Measurements from ENCODE around the gene HSF2BP. TPM values are rescaled to one million over a fixed set of nuclear protein-coding genes. Genes with fewer than 3 reads are reported as not detected.

The HSF2BP gene
- total RNA-seq, 1 experiment from 2014 or later: 1.5 TPM

DNA sequence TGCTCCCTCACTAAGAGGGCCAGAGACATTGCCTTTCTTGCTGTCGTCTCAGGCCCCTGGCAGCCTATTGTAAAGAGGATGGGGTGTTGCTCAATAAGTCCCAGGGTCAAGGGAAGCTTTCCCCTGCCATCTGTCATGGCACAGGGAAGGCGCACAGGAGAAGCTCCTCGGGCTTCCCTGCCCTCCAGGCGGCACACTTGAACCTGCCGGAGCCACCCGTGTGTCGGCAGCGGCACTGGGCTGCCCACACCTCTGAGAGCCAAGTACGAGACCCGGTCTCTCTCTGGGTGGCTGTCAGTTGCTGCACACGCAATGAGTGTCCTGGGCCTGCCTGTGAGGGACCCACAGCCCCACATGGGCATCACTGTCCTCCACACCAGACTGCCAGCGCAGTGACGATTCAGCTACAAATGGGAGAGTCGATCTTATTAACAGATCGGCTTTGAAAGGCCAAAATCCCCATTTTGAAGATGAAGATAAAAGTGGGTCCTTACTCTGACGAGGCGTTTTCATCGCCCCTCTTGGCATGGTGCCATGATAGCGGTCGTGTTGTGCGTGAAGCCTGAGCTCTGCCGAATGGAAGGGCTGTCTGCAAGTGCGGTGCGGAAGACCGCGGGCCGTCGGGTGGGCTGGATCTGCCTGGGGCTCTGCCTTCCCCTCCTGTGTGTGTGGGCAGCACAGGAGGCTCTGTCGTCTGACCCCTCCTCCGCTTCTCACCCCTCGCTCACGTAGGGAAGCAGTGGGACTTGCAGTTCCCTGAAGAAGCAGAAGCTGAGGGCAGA, 30.5 kb upstream of the HSF2BP start:
- CTCF ChIA-PET: no interaction called here
- no peak overlapping the region for H3K27ac Mint-ChIP-seq (ENCODE audit: unreplicated experiment)
- intact Hi-C loops (cut with micrococcal nuclease; ENCODE audit: unreplicated experiment): no loop called here
- DNase-seq: no peak
- no TSS peak for BruUV-seq (replicated peaks)
- no peaks in the 10 kb centered on the region for H3K27me3 Mint-ChIP-seq (ENCODE audit: unreplicated experiment)
- H3K36me3 Mint-ChIP-seq (ENCODE audit: insufficient read depth, unreplicated experiment): peaks cover 30% of the 10 kb centered on the region
- no peak for TF ChIP-seq CTCF (IDR thresholded peaks at IDR 0.05; ENCODE audit: unreplicated experiment)
- H3K4me1 Mint-ChIP-seq (ENCODE audit: low read depth, unreplicated experiment): no peaks in the 10 kb centered on the region
- no peaks in the 10 kb centered on the region for H3K9me3 Mint-ChIP-seq (ENCODE audit: low read depth, unreplicated experiment)
- H3K4me3 Mint-ChIP-seq (ENCODE audit: low read depth, unreplicated experiment): no peak overlapping the region

GRCh38 chr21:43688906-43689305, 29.6 kb upstream of the HSF2BP start:
- Mint-ChIP-seq H3K4me3 (ENCODE audit: low read depth, unreplicated experiment) (no peak overlapping the region), H3K9me3 (ENCODE audit: low read depth, unreplicated experiment) (no peaks in the 10 kb centered on the region), H3K36me3 (ENCODE audit: insufficient read depth, unreplicated experiment) (peaks cover 30% of the 10 kb centered on the region), H3K27me3 (ENCODE audit: unreplicated experiment) (no peaks in the 10 kb centered on the region), H3K27ac (ENCODE audit: unreplicated experiment) (no peak overlapping the region), H3K4me1 (ENCODE audit: low read depth, unreplicated experiment) (no peaks in the 10 kb centered on the region)
- intact Hi-C loops (cut with micrococcal nuclease; ENCODE audit: unreplicated experiment): no loop called here
- no TSS peak for BruUV-seq (replicated peaks)
- DNase-seq: no peak
- no peak for TF ChIP-seq CTCF (IDR thresholded peaks at IDR 0.05; ENCODE audit: unreplicated experiment)
- CTCF ChIA-PET: no interaction called here

DNA sequence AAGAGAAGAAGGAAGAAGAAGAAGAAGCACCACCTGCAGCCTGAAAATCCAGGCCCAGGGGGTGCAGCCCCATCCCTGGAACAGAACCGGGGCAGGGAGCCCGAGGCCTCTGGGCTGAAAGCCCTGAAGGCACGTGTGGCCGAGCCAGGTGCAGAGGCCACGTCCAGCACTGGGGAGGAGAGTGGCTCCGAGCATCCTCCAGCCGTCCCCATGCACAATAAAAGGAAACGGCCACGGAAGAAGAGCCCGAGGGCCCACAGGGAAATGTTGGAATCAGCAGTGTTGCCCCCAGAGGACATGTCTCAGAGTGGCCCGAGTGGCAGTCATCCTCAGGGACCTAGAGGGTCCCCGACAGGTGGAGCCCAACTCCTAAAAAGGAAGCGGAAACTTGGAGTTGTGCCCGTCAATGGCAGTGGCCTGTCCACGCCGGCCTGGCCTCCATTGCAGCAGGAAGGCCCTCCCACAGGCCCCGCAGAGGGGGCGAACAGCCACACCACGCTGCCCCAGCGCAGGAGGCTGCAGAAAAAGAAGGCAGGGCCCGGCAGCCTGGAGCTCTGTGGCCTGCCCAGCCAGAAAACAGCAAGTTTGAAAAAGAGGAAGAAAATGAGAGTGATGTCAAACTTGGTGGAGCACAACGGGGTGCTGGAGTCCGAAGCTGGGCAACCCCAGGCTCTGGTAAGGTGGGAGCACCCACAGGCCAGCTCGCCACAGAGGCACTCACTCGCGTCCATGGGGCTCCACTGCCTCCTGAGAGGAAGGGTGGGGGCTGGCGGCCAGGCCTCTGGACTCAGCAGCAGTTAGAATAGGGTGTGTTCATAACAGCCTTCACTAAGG, 28.5 kb upstream of the HSF2BP start:
- TSS peak; percentile 70 for BruUV-seq (replicated peaks)

More for the DNA sequence above, 28.5 kb upstream of the HSF2BP start:
- no peak overlapping the region for H3K27ac Mint-ChIP-seq (ENCODE audit: unreplicated experiment)
- no peaks in the 10 kb centered on the region for H3K27me3 Mint-ChIP-seq (ENCODE audit: unreplicated experiment)
- TF ChIP-seq CTCF (IDR thresholded peaks at IDR 0.05; ENCODE audit: unreplicated experiment): no peak
- no peak for DNase-seq
- CTCF ChIA-PET: no interaction called here
- H3K9me3 Mint-ChIP-seq (ENCODE audit: low read depth, unreplicated experiment): no peaks in the 10 kb centered on the region
- no peaks in the 10 kb centered on the region for H3K4me1 Mint-ChIP-seq (ENCODE audit: low read depth, unreplicated experiment)
- peaks cover 33% of the 10 kb centered on the region for H3K36me3 Mint-ChIP-seq (ENCODE audit: insufficient read depth, unreplicated experiment)
- intact Hi-C loops (cut with micrococcal nuclease; ENCODE audit: unreplicated experiment): no loop called here
- H3K4me3 Mint-ChIP-seq (ENCODE audit: low read depth, unreplicated experiment): no peak overlapping the region

All from Calu3 (cell line).